HepG2 (cell line): ENCODE data around the gene TRIO. TPM values are rescaled to one million over a fixed set of nuclear protein-coding genes. Genes with fewer than 3 reads are reported as not detected.

Source experiments
- ATAC-seq: fragments of 200-7000 bp; cut with Tn5 transposase; 3 replicates; pipeline ENCODE4 v1.9.1; 2020; ENCODE audit warnings: mild to moderate bottlenecking, moderate library complexity
- BruUV-seq: library from RNA; stranded (reverse); fragments of 400-500 nt; replicated peaks from 2 replicates; lab custom pipeline; 2021; lab: Mats Ljungman, UMichigan
- CTCF ChIA-PET: fragments of 300-600 bp; formaldehyde crosslinking; extraction: SDS; loops from one replicate; lab custom pipeline; 2021; ENCODE audit warnings: low total read pairs, inconsistent platforms, low intra/inter-chr PET ratio; lab: Yijun Ruan, JAX
- POLR2A ChIA-PET: fragments of 350-600 bp; sonication (Branson Sonifier 250); formaldehyde crosslinking; loops from one replicate; lab custom pipeline; 2020; ENCODE audit warnings: antibody characterized with exemption, inconsistent platforms; lab: Yijun Ruan, JAX
- DNase-seq: peaks from one replicate; pipeline ENCODE4 v3.0.0-alpha.2; 2015; ENCODE audit warnings: low spot score
- FAIRE-seq: peaks from 3 replicates; lab custom pipeline; 2011; peaks lifted over from hg19 to GRCh38; lab: Jason Lieb, UNC
- H2AFZ ChIP-seq: one replicate; pipeline ENCODE4 v1.6.1; 2011; ENCODE audit warnings: low read length, inconsistent platforms
- H3K27ac ChIP-seq: fragments of 300-600 bp; 3 replicates; pipeline ENCODE4 v1.8.0; 2011; ENCODE audit warnings: mixed run types, mild to moderate bottlenecking, mixed read lengths, low read length, inconsistent platforms; ENCODE audit not compliant: insufficient read depth; ENCODE audit errors: extremely low read length
- H3K27me3 ChIP-seq, 2 experiments: fragments of 200-600 bp in 1 of 2; 2 replicates in 1 of 2; 3 replicates in 1 of 2; pipeline versions ENCODE4 v1.6.0 to v1.8.0; 2011; ENCODE audit warnings: low read length in 2 of 2, mild to moderate bottlenecking in 2 of 2, moderate library complexity in 2 of 2, inconsistent platforms in 1 of 2; ENCODE audit not compliant: insufficient read depth in 2 of 2, control insufficient read depth in 1 of 2
- H3K36me3 ChIP-seq, 2 experiments: fragments of 200-600 bp in 1 of 2; replicated peaks in 1 of 2; 2 replicates in 1 of 2; 3 replicates in 1 of 2; pipeline versions ENCODE4 v1.5.1 to v1.8.0; 2011; ENCODE audit warnings: low read length in 2 of 2, inconsistent platforms in 1 of 2; ENCODE audit not compliant: insufficient read depth in 2 of 2, control insufficient read depth in 1 of 2
- H3K4me1 ChIP-seq: 2 replicates; pipeline ENCODE4 v1.5.1; 2012; ENCODE audit warnings: low read length, inconsistent platforms; ENCODE audit not compliant: insufficient read depth
- H3K4me2 ChIP-seq: 2 replicates; pipeline ENCODE4 v1.6.0; 2011; ENCODE audit warnings: low read depth, low read length, inconsistent platforms
- H3K4me3 ChIP-seq, 3 experiments: fragments of 200-600 bp in 1 of 3; sonication (generic), shearing (Covaris generic) in 1 of 3; replicated peaks in 1 of 3; 2 replicates each; pipeline ENCODE4 v1.5.1; 2011 to 2016; ENCODE audit warnings: low read length in 3 of 3, inconsistent platforms in 2 of 3, low read depth in 2 of 3, mild to moderate bottlenecking in 2 of 3, control low read depth in 1 of 3, mixed read lengths in 1 of 3; ENCODE audit not compliant: insufficient read depth in 1 of 3
- H3K79me2 ChIP-seq: one replicate; pipeline ENCODE4 v1.6.1; 2011; ENCODE audit warnings: low read length, inconsistent platforms; ENCODE audit not compliant: insufficient read depth
- H3K9ac ChIP-seq: 2 replicates; pipeline ENCODE4 v1.6.0; 2011; ENCODE audit warnings: mild to moderate bottlenecking, low read depth, low read length, inconsistent platforms; ENCODE audit not compliant: insufficient read depth
- H3K9me3 ChIP-seq: 2 replicates; pipeline ENCODE4 v1.5.1; 2012; ENCODE audit warnings: mild to moderate bottlenecking, low read length
- H4K20me1 ChIP-seq: 2 replicates; pipeline ENCODE4 v1.6.0; 2011; ENCODE audit warnings: inconsistent platforms, mild to moderate bottlenecking, low read length, moderate library complexity; ENCODE audit not compliant: insufficient read depth
- ARNTL ChIP-seq: sonication (generic); formaldehyde crosslinking; IDR thresholded peaks from 2 replicates; pipeline ENCODE4 v1.4.0; 2020; ENCODE audit warnings: mild to moderate bottlenecking, missing genetic modification reagents
- FOXK2 ChIP-seq: fragments of 450-650 bp; IDR thresholded peaks from 2 replicates; pipeline ENCODE4 v1.6.1; 2016
- HMG20B ChIP-seq: conservative IDR thresholded peaks from 2 replicates; pipeline ENCODE4 v1.6.1; 2016; ENCODE audit warnings: missing genetic modification reagents, missing compliant biosample characterization
- LCORL ChIP-seq, 2 experiments: fragments of 450-650 bp in 1 of 2; sonication (generic) in 1 of 2; formaldehyde crosslinking in 1 of 2; IDR thresholded peaks; 2 replicates each; pipeline versions ENCODE4 v1.5.0 to v1.6.1; 2017 to 2020; ENCODE audit warnings: antibody characterized with exemption in 1 of 2, missing genetic modification reagents in 1 of 2
- PHF5A ChIP-seq: IDR thresholded peaks from one replicate; pipeline ENCODE4 v1.6.1; 2018; ENCODE audit warnings: low read depth, missing genetic modification reagents; ENCODE audit not compliant: unreplicated experiment
- POLR2G ChIP-seq: fragments of 200-400 bp; formaldehyde crosslinking; IDR thresholded peaks from 2 replicates; pipeline ENCODE4 v1.6.1; 2018; ENCODE audit warnings: mild to moderate bottlenecking, low read depth, low read length, moderate library complexity
- PRMT3 ChIP-seq: sonication (generic); formaldehyde crosslinking; IDR thresholded peaks from 2 replicates; pipeline ENCODE4 v1.8.1; 2022; ENCODE audit warnings: low read depth, mild to moderate bottlenecking, moderate library complexity, missing genetic modification reagents, borderline replicate concordance
- RARA ChIP-seq: IDR thresholded peaks from 2 replicates; pipeline ENCODE4 v1.6.1; 2016; ENCODE audit warnings: missing genetic modification reagents, missing compliant biosample characterization
- ZKSCAN1 ChIP-seq: fragments of 150-350 bp; IDR thresholded peaks from 2 replicates; pipeline ENCODE4 v1.6.1; 2014; ENCODE audit warnings: low read length
- ZNF331 ChIP-seq: sonication (generic); formaldehyde crosslinking; IDR thresholded peaks from 2 replicates; pipeline ENCODE4 v1.4.0; 2020; ENCODE audit warnings: missing genetic modification reagents
- ZNF33B ChIP-seq: sonication (generic); formaldehyde crosslinking; IDR thresholded peaks from 2 replicates; pipeline ENCODE4 v1.5.1; 2020; ENCODE audit warnings: mild to moderate bottlenecking, missing genetic modification reagents
- ZNF446 ChIP-seq: sonication (generic); formaldehyde crosslinking; IDR thresholded peaks from 2 replicates; pipeline ENCODE4 v1.5.0; 2020; ENCODE audit warnings: mild to moderate bottlenecking, missing genetic modification reagents
- ZNF720 ChIP-seq: sonication (generic); formaldehyde crosslinking; IDR thresholded peaks from 2 replicates; pipeline ENCODE4 v1.4.0; 2020; ENCODE audit warnings: missing genetic modification reagents
- ZNF724P ChIP-seq: sonication (generic); formaldehyde crosslinking; IDR thresholded peaks from 2 replicates; pipeline ENCODE4 v1.8.0; 2022; ENCODE audit warnings: missing genetic modification reagents, borderline replicate concordance
- ZSCAN29 ChIP-seq: sonication (generic); formaldehyde crosslinking; conservative IDR thresholded peaks from 2 replicates; pipeline ENCODE4 v1.4.0; 2020; ENCODE audit warnings: mild to moderate bottlenecking, missing genetic modification reagents
- WGBS: methylation state at CpG from one replicate; pipeline ENCODE4 v1.1.6; 2017; ENCODE audit warnings: low lambda C conversion rate; 5-methylcytosine and 5-hydroxymethylcytosine counted together
- in situ Hi-C: cut with HindIII; loops from 2 replicates; pipeline ENCODE4 v1.10.0; 2017; ENCODE audit warnings: low pct_unique_long_range_greater_than_20kb; ENCODE audit not compliant: extremely low pct_ligation_motif_present
- intact Hi-C: fragments of 100-400 bp; cut with micrococcal nuclease; formaldehyde crosslinking; loops from one replicate; pipeline ENCODE4 v1.10.0; 2022; ENCODE audit not compliant: unreplicated experiment
- polyA plus RNA-seq, 8 experiments: library from polyadenylated mRNA; depleted of rRNA in 3 of 8; stranded (reverse) in 7 of 8; unstranded in 1 of 8; fragments of >200 nt; fragmentation: Illumina TruSeq in 4 of 8; extraction: Trizol in 4 of 8; gene quantifications; 2 replicates each; pipeline versions ENCODE4 v1.2.1 to v1.2.3, GENCODE V29; 2011 to 2016; ENCODE audit warnings: low read depth in 4 of 8, missing spikeins in 1 of 8, mixed read lengths in 1 of 8; ENCODE audit not compliant: insufficient read depth in 1 of 8
- total RNA-seq, 5 experiments: library from RNA; depleted of rRNA; stranded (reverse); fragments of >200 nt; fragmentation: Illumina TruSeq; extraction: Trizol; gene quantifications; 2 replicates each; pipeline ENCODE4 v1.2.3, GENCODE V29; 2016; ENCODE audit warnings: low read depth in 1 of 5
- TF ChIP-seq, protein P1 (sequence below): sonication (generic); formaldehyde crosslinking; IDR thresholded peaks from 2 replicates; pipeline ENCODE4 v1.4.0; 2020; ENCODE audit warnings: mild to moderate bottlenecking, missing genetic modification reagents
- TF ChIP-seq, protein P2 (sequence below): sonication (generic); formaldehyde crosslinking; IDR thresholded peaks from 2 replicates; pipeline ENCODE4 v1.4.0; 2020; ENCODE audit warnings: missing genetic modification reagents

TRIO gene
- total and polyA plus RNA-seq, 2 of the 13 experiments (the other 11 are each of a cell fraction or from before 2014, with no cell fraction given): 45.2 to 45.9 TPM

DNA sequence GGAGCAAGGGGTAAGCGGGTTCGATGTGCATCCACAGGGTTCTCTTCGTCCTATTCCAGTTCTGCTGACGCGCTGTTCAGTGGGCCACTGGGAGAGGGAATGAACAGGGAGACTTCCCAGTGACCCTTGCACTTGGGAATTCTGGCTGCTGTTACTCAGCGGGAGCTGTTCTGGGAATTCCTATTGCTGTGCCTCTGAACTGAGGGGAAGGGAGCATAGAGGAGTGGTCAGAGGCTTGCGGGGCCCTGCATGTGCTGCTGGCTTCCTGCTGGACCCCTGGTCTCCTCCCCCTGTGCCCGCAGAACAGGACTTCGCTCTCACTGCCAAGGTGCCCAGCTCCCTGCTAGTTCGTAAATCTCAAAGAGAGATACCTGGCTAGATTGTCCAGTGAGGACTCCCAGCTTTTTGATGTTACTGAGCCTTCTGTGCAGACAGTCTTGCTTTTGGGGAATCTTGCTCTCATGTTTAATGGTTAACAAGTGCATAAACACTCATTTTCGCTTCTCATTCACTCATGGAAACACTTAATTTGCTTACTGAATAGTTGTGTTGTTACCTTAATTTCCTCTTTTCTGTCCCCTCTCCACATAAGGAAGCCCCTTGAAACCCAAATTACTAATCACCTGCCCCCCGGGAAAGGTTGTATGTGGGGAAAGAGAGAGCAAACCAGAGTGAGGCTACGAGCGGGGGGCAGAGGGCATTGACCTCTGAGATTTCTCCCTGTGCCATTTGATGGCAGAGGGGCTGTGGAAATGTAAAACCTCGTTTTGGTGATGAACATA lies 5.9 kb downstream of the TRIO start:
- peak overlapping the region; percentile 44 to 64 (median 51) for H3K4me3 ChIP-seq
- in situ Hi-C loops: loop anchor here (10.0 kb wide), 1 partner anchor 116 kb away; no protein-coding TSS in a partner anchor
- no peak for TF ChIP-seq FOXK2
- TF ChIP-seq, protein P1, sequence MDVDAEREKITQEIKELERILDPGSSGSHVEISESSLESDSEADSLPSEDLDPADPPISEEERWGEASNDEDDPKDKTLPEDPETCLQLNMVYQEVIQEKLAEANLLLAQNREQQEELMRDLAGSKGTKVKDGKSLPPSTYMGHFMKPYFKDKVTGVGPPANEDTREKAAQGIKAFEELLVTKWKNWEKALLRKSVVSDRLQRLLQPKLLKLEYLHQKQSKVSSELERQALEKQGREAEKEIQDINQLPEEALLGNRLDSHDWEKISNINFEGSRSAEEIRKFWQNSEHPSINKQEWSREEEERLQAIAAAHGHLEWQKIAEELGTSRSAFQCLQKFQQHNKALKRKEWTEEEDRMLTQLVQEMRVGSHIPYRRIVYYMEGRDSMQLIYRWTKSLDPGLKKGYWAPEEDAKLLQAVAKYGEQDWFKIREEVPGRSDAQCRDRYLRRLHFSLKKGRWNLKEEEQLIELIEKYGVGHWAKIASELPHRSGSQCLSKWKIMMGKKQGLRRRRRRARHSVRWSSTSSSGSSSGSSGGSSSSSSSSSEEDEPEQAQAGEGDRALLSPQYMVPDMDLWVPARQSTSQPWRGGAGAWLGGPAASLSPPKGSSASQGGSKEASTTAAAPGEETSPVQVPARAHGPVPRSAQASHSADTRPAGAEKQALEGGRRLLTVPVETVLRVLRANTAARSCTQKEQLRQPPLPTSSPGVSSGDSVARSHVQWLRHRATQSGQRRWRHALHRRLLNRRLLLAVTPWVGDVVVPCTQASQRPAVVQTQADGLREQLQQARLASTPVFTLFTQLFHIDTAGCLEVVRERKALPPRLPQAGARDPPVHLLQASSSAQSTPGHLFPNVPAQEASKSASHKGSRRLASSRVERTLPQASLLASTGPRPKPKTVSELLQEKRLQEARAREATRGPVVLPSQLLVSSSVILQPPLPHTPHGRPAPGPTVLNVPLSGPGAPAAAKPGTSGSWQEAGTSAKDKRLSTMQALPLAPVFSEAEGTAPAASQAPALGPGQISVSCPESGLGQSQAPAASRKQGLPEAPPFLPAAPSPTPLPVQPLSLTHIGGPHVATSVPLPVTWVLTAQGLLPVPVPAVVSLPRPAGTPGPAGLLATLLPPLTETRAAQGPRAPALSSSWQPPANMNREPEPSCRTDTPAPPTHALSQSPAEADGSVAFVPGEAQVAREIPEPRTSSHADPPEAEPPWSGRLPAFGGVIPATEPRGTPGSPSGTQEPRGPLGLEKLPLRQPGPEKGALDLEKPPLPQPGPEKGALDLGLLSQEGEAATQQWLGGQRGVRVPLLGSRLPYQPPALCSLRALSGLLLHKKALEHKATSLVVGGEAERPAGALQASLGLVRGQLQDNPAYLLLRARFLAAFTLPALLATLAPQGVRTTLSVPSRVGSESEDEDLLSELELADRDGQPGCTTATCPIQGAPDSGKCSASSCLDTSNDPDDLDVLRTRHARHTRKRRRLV (CRISPR knock-in tag): no peak
- no peak for TF ChIP-seq ZNF724P (CRISPR knock-in tag)
- TF ChIP-seq PHF5A: no peak
- TF ChIP-seq ZNF33B (CRISPR knock-in tag): 0 out of 2 replicates have a peak, but pooled peaks have one; percentile 42
- TF ChIP-seq ZKSCAN1: no peak
- TF ChIP-seq RARA: peak; percentile 71
- no peak; the same call in 1 of the 2 replicates for TF ChIP-seq PRMT3 (CRISPR knock-in tag)
- TF ChIP-seq ARNTL (CRISPR knock-in tag): peak; percentile 40; the same call in 1 of the 2 replicates
- TF ChIP-seq HMG20B (CRISPR knock-in tag): 0 out of 2 replicates have a peak, but pooled peaks have one; percentile 18
- TF ChIP-seq ZNF331 (CRISPR knock-in tag): peak; percentile 44; the same call in 1 of the 2 replicates
- peak; percentile 39; the same call in 1 of the 2 replicates for TF ChIP-seq POLR2G
- TF ChIP-seq ZSCAN29 (CRISPR knock-in tag): no peak
- no peak for TF ChIP-seq ZNF446
- TF ChIP-seq, protein P2, sequence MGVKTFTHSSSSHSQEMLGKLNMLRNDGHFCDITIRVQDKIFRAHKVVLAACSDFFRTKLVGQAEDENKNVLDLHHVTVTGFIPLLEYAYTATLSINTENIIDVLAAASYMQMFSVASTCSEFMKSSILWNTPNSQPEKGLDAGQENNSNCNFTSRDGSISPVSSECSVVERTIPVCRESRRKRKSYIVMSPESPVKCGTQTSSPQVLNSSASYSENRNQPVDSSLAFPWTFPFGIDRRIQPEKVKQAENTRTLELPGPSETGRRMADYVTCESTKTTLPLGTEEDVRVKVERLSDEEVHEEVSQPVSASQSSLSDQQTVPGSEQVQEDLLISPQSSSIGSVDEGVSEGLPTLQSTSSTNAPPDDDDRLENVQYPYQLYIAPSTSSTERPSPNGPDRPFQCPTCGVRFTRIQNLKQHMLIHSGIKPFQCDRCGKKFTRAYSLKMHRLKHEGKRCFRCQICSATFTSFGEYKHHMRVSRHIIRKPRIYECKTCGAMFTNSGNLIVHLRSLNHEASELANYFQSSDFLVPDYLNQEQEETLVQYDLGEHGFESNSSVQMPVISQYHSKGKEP (CRISPR knock-in tag): no peak
- no peak for TF ChIP-seq LCORL (IDR thresholded peaks at IDR 0.05)
- TF ChIP-seq LCORL (CRISPR knock-in tag; IDR thresholded peaks at IDR 0.05): peak; percentile 78
- no peak for TF ChIP-seq ZNF720 (CRISPR knock-in tag)

More for the DNA sequence above, 5.9 kb downstream of the TRIO start:
- POLR2A ChIA-PET: interaction anchor here (1.0 to 2.5 kb wide), 7 partner anchors 11 to 121 kb away, joined by 3 to 17 read pairs (median 5); no protein-coding TSS in a partner anchor
- Histone ChIP-seq H2AFZ (no peak overlapping the region), H3K4me2 (peak overlapping the region; percentile 87), H3K79me2 (peaks cover 93% of the 10 kb centered on the region), H3K9ac (peak overlapping the region; percentile 56), H3K27me3 (no peaks in the 10 kb centered on the region), H3K36me3 (no peaks in the 10 kb centered on the region), H3K9me3 (no peaks in the 10 kb centered on the region), H3K27ac (peak overlapping the region; percentile 77), H3K4me1 (peaks cover 87% of the 10 kb centered on the region), H4K20me1 (peaks cover 61% of the 10 kb centered on the region)
- FAIRE-seq (peak; percentile 80), ATAC-seq (peak; percentile 81), DNase-seq (peak; percentile 83)
- intact Hi-C loops: loop anchor here (1.0 to 10.0 kb wide), 4 partner anchors 19 to 516 kb away; partner anchors contain the start of gene OTULIN
- BruUV-seq: no TSS peak
- CTCF ChIA-PET: no interaction called here
- WGBS: 0% methylated on average over 10 of the region's 15 CpGs
